GM04504 (cell line): ENCODE results near the gene UCP2.
"Not testable (repeated sequence)": the region's sequence is repeated elsewhere in the genome, so short reads cannot be mapped to it uniquely, and the experiment has no call there.

Experiments used
- DNase-seq: peaks from one replicate; pipeline ENCODE4 v3.0.0-alpha.2; 2012; ENCODE audit warnings: low read depth

Gene UCP2

GRCh38 chr11:73944085-73944484, 38.6 kb downstream of the UCP2 start:
- DNase-seq, result no peak

DNA sequence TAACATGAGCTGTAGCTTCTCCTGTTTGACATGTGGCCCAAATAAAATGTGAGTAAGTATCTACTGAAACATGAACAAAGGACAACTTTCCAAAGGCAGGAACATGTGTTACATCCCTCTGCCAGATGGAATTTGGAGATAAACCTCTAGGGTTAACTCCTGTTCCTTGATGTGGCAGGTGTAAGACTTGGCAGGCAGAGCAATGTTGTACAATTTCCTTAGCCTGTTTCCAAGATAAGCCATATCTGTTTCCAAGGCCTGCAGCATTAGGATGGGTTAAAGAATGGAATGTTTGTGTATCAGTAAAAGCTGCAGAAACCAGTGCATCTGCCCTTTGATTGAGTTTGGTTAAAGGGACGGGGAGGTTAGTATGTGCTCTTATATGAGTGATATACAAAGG, 40.6 kb downstream of the UCP2 start:
- no peak for DNase-seq

- DNase-seq, result no peak
These were observed 41.7 kb downstream of the UCP2 start for GRCh38 chr11:73940801-73941570.

DNA sequence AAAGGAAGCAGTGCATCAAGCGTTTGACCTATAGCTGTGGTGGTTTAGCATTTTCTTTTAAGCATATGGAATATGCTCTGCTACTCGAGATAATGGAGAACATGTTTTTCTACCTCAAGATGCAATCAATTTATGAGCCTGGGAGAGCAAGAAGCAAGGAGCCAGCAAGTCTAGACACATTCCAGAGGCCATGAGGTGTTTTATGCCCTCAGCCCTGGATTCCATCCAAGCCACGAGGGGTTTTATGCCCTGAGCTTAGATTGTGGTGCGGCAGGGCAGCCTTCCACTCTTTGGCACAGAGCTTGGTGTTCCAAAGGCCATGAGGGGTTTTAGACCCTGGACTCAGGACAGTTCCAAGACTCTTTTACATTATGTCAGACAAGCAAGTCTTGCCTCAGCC, 43.5 kb downstream of the UCP2 start:
- no peak for DNase-seq

- not testable (repeated sequence) for DNase-seq
These were observed 46.6 kb downstream of the UCP2 start for GRCh38 chr11:73936047-73936446.

DNA sequence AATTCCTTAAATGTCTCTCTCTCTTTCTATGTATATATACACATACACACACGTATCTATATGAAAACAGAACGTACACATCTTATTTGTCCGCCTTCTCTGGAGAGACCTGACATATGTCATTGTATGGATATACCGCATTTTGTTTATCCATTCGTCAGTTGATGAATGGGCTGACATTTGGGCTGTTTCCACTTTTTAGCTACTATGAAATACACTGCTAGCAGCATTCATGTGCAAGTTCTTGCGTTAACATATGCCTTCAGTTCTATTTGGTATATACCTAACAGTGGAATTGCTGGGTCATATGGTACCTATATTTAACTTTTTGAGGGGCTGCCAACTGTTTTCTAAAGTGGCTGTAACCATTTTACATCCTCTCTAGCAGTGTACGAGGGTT, 49.9 kb downstream of the UCP2 start:
- no peak for DNase-seq

GRCh38 chr11:73931951-73932350, 50.7 kb downstream of the UCP2 start:
- no peak for DNase-seq

DNA sequence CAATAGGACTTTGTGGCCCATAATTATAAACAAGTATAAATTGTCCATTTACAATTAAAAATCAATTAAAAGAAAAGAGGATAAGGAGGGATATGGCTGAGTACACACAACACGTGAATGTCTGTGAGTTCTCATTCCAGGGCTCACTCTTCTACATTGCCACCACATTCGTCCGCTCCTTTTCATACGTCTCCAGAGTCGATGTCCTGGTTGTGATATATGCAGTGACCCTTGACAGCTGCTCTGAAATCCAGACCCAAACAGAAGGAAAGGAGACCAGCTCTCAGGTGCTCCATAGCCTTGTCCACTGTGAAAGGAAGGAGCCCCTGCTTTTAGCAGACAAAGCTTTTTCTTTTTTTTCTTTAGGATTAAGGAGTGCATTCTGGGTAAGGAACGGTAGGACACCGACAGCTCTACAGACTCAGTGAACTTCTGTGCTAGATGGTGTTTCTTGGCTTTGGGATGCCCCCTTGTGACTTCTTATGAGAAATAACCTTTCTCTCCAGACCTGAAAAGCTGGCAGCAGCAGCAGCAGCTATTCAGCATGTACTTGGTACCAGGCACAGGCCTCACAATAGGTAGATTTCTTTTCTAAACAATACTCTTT, 51.5 kb downstream of the UCP2 start:
- DNase-seq, result peak; percentile 51

GRCh38 chr11:73929388-73929787, 53.3 kb downstream of the UCP2 start:
- DNase-seq, result no peak
